H1 (cell line): ENCODE measurements around the gene NCK2. TPM values are rescaled to one million over a fixed set of nuclear protein-coding genes. Genes with fewer than 3 reads are reported as not detected.

Source experiments
- CTCF ChIA-PET: fragments of 300-600 bp; sonication (Branson Sonifier 250); formaldehyde crosslinking; loops from one replicate; lab custom pipeline; 2021; ENCODE audit not compliant: partially characterized antibody; lab: Charles Lee
- POLR2A ChIA-PET: fragments of 300-600 bp; sonication (Branson Sonifier 250); formaldehyde crosslinking; loops from one replicate; lab custom pipeline; 2021; ENCODE audit warnings: inconsistent platforms; ENCODE audit not compliant: partially characterized antibody; lab: Charles Lee
- DNase-seq, 2 experiments: peaks; one replicate each; pipeline versions ENCODE4 v3.0.0 to v3.0.0-alpha.2; 2010 to 2022; ENCODE audit warnings: low spot score in 2 of 2, low read depth in 1 of 2, mixed read lengths in 1 of 2
- FAIRE-seq: peaks from 2 replicates; lab custom pipeline; 2011; peaks lifted over from hg19 to GRCh38; lab: Jason Lieb, UNC
- H2AFZ ChIP-seq: 2 replicates; pipeline ENCODE4 v1.8.1; 2012; ENCODE audit warnings: low read length, inconsistent platforms
- H2AK5ac ChIP-seq: 2 replicates; pipeline ENCODE4 v1.6.1; 2013; ENCODE audit warnings: low read depth, low read length
- H2BK120ac ChIP-seq: replicated peaks from 2 replicates; pipeline ENCODE3; 2013; ENCODE audit warnings: low read depth, low read length, inconsistent platforms
- H2BK12ac ChIP-seq: 2 replicates; pipeline ENCODE4 v1.6.1; 2013; ENCODE audit warnings: low read depth, low read length
- H2BK15ac ChIP-seq: 2 replicates; pipeline ENCODE4 v1.6.1; 2013; ENCODE audit warnings: low read length
- H2BK20ac ChIP-seq: 2 replicates; pipeline ENCODE4 v1.6.1; 2013; ENCODE audit warnings: low read length
- H2BK5ac ChIP-seq: 2 replicates; pipeline ENCODE4 v1.6.1; 2013; ENCODE audit warnings: low read depth, low read length
- H3K14ac ChIP-seq: 2 replicates; pipeline ENCODE4 v1.6.1; 2013; ENCODE audit warnings: inconsistent platforms; ENCODE audit not compliant: insufficient read length
- H3K18ac ChIP-seq: 2 replicates; pipeline ENCODE4 v1.6.1; 2013; ENCODE audit warnings: low read length; ENCODE audit errors: extremely low read depth
- H3K23ac ChIP-seq: 2 replicates; pipeline ENCODE4 v1.6.1; 2013; ENCODE audit warnings: inconsistent platforms; ENCODE audit not compliant: insufficient read length
- H3K23me2 ChIP-seq: 2 replicates; pipeline ENCODE4 v1.6.1; 2013; ENCODE audit warnings: low read depth, low read length
- H3K27ac ChIP-seq: 2 replicates; pipeline ENCODE4 v1.6.1; 2011; ENCODE audit warnings: low read depth, low read length, inconsistent platforms
- H3K27me3 ChIP-seq, 4 experiments: replicated peaks in 1 of 4; 1 replicate in 1 of 4; 2 replicates in 3 of 4; pipeline versions ENCODE4 v1.6.1 to v1.8.1; 2011 to 2013; ENCODE audit warnings: low read length in 3 of 4, mild to moderate bottlenecking in 3 of 4, inconsistent platforms in 2 of 4, mixed read lengths in 2 of 4, moderate library complexity in 1 of 4; ENCODE audit not compliant: control insufficient read depth in 3 of 4, insufficient read depth in 3 of 4; ENCODE audit errors: extremely low read depth in 1 of 4
- H3K36me3 ChIP-seq, 4 experiments: 2 replicates each; pipeline versions ENCODE4 v1.6.1 to v1.8.1; 2011 to 2013; ENCODE audit warnings: mild to moderate bottlenecking in 4 of 4, low read length in 3 of 4, moderate library complexity in 2 of 4, control low read depth in 1 of 4, inconsistent platforms in 1 of 4; ENCODE audit not compliant: insufficient read depth in 4 of 4, control insufficient read depth in 2 of 4
- H3K4ac ChIP-seq: replicated peaks from 2 replicates; pipeline ENCODE3; 2013; ENCODE audit warnings: low read length, low read depth, mixed read lengths, inconsistent platforms; ENCODE audit not compliant: insufficient read length
- H3K4me1 ChIP-seq, 4 experiments: replicated peaks in 1 of 4; 1 replicate in 1 of 4; 2 replicates in 3 of 4; pipeline versions ENCODE4 v1.6.1 to v1.8.1; 2011 to 2013; ENCODE audit warnings: low read length in 3 of 4, inconsistent platforms in 2 of 4, mixed read lengths in 1 of 4; ENCODE audit not compliant: insufficient read depth in 4 of 4, control insufficient read depth in 3 of 4
- H3K4me2 ChIP-seq, 2 experiments: 2 replicates each; pipeline versions ENCODE4 v1.6.1 to v1.8.1; 2011 to 2013; ENCODE audit warnings: low read depth in 2 of 2, low read length in 2 of 2, control low read depth in 1 of 2, inconsistent platforms in 1 of 2, mild to moderate bottlenecking in 1 of 2; ENCODE audit not compliant: insufficient read depth in 1 of 2
- H3K4me3 ChIP-seq, 4 experiments: fragments of 200-600, 300-600 bp in 1 of 4; sonication (generic), shearing (Covaris generic), sonication (Bioruptor Twin) in 1 of 4; 2 replicates each; pipeline versions ENCODE4 v1.5.1 to v1.8.1; 2011 to 2016; ENCODE audit warnings: low read length in 4 of 4, low read depth in 3 of 4, control low read depth in 2 of 4, inconsistent platforms in 2 of 4, mild to moderate bottlenecking in 2 of 4, mixed read lengths in 1 of 4, moderate library complexity in 1 of 4; ENCODE audit not compliant: insufficient read depth in 2 of 4; ENCODE audit errors: extremely low read depth in 1 of 4
- H3K56ac ChIP-seq: replicated peaks from 2 replicates; pipeline ENCODE3; 2013; ENCODE audit warnings: low read depth, mild to moderate bottlenecking, mixed read lengths, low read length, inconsistent platforms; ENCODE audit not compliant: insufficient read length
- H3K79me1 ChIP-seq: 2 replicates; pipeline ENCODE4 v1.6.1; 2013; ENCODE audit warnings: low read depth, low read length, control low read depth
- H3K79me2 ChIP-seq, 2 experiments: 2 replicates each; pipeline versions ENCODE4 v1.6.1 to v1.8.1; 2012 to 2013; ENCODE audit warnings: low read length in 2 of 2, mild to moderate bottlenecking in 2 of 2, inconsistent platforms in 1 of 2; ENCODE audit not compliant: insufficient read depth in 2 of 2, control insufficient read depth in 1 of 2
- H3K9ac ChIP-seq, 4 experiments: replicated peaks in 1 of 4; 1 replicate in 1 of 4; 2 replicates in 3 of 4; pipeline versions ENCODE4 v1.6.1 to v1.8.1; 2011 to 2013; ENCODE audit warnings: low read depth in 3 of 4, low read length in 3 of 4, control low read depth in 2 of 4, mild to moderate bottlenecking in 2 of 4, moderate library complexity in 2 of 4, inconsistent platforms in 1 of 4; ENCODE audit errors: extremely low read depth in 1 of 4
- H3K9me3 ChIP-seq, 2 experiments: 2 replicates each; pipeline versions ENCODE4 v1.6.1 to v1.8.1; 2012 to 2013; ENCODE audit warnings: mild to moderate bottlenecking in 2 of 2, moderate library complexity in 2 of 2, control low read depth in 1 of 2, inconsistent platforms in 1 of 2, low read depth in 1 of 2, low read length in 1 of 2, mixed read lengths in 1 of 2; ENCODE audit not compliant: insufficient read depth in 2 of 2
- H4K20me1 ChIP-seq, 2 experiments: replicated peaks in 1 of 2; 2 replicates each; pipeline versions ENCODE3 to v1.8.1; 2011 to 2013; ENCODE audit warnings: inconsistent platforms in 2 of 2, low read length in 2 of 2, mild to moderate bottlenecking in 1 of 2; ENCODE audit not compliant: insufficient read depth in 2 of 2, control insufficient read depth in 1 of 2
- H4K5ac ChIP-seq: 2 replicates; pipeline ENCODE4 v1.6.1; 2013; ENCODE audit warnings: low read length, low read depth, mixed read lengths, inconsistent platforms; ENCODE audit not compliant: insufficient read length
- H4K8ac ChIP-seq: 2 replicates; pipeline ENCODE4 v1.8.0; 2013; ENCODE audit warnings: mild to moderate bottlenecking, moderate library complexity, low read length, inconsistent platforms; ENCODE audit not compliant: insufficient read depth; ENCODE audit errors: extremely low read depth
- H4K91ac ChIP-seq: replicated peaks from 2 replicates; pipeline ENCODE3; 2013; ENCODE audit warnings: low read length, mixed read lengths, inconsistent platforms; ENCODE audit not compliant: insufficient read length
- CBX8 ChIP-seq: fragments of 300-800, 300-1000 bp; sonication (generic); IDR thresholded peaks from 2 replicates; pipeline ENCODE4 v1.7.1; 2016; ENCODE audit warnings: low read depth, low read length, borderline replicate concordance
- HDAC6 ChIP-seq: IDR thresholded peaks from one replicate; pipeline ENCODE4 v1.7.1; 2012; ENCODE audit warnings: low read depth, mild to moderate bottlenecking, inconsistent platforms, low read length, moderate library complexity
- JUN ChIP-seq: IDR thresholded peaks from 2 replicates; pipeline ENCODE4 v1.6.1; 2011; ENCODE audit warnings: low read depth, mild to moderate bottlenecking, improper control_type of control experiment, low read length
- KDM5A ChIP-seq: fragments of 200-600 bp; IDR thresholded peaks from 2 replicates; pipeline ENCODE4 v1.7.1; 2012; ENCODE audit warnings: mild to moderate bottlenecking, low read length, inconsistent platforms, mixed read lengths
- NRF1 ChIP-seq: IDR thresholded peaks from 2 replicates; pipeline ENCODE4 v1.6.1; 2011; ENCODE audit warnings: mild to moderate bottlenecking, low read depth, low read length, improper control_type of control experiment
- SIX5 ChIP-seq: IDR thresholded peaks from 2 replicates; pipeline ENCODE4 v1.6.1; 2011; ENCODE audit warnings: mild to moderate bottlenecking, low read depth, low read length
- SUZ12 ChIP-seq: fragments of 200-600 bp; sonication (generic); IDR thresholded peaks from 2 replicates; pipeline ENCODE4 v1.6.1; 2012; ENCODE audit warnings: mild to moderate bottlenecking, inconsistent platforms, low read length, moderate library complexity, mixed read lengths
- WGBS, 2 experiments: shearing (Covaris generic) in 1 of 2; methylation state at CpG; one replicate each; pipeline versions ENCODE4 v1.1.6 to v1.1.7; 2013 to 2015; ENCODE audit warnings: low lambda C conversion rate in 2 of 2, mixed read lengths in 2 of 2, inconsistent platforms in 1 of 2, low coverage in 1 of 2, missing lambda C conversion rate in 1 of 2; ENCODE audit not compliant: insufficient replicate concordance in 2 of 2, insufficient coverage in 1 of 2, insufficient read length in 1 of 2; ENCODE audit errors: extremely low coverage in 1 of 2, missing lambda C conversion rate in 1 of 2; 5-methylcytosine and 5-hydroxymethylcytosine counted together
- polyA plus RNA-seq, 7 experiments: library from polyadenylated mRNA; depleted of rRNA in 3 of 7; stranded (reverse) in 5 of 7; unstranded in 2 of 7; fragments of >200 nt in 5 of 7; fragments of 200-250 nt in 2 of 7; gene quantifications; 1 replicate in 5 of 7; 2 replicates in 1 of 7; 4 replicates in 1 of 7; pipeline versions ENCODE4 v1.2.1 to v1.2.3, GENCODE V29; 2011 to 2013; ENCODE audit warnings: missing spikeins in 2 of 7, mixed read lengths in 2 of 7
- total RNA-seq: library from RNA; stranded (reverse); fragmentation: NEBNext Ultra II Directional; extraction: Animal tissue kit (Norgen Biotek cat#: 25700); gene quantifications from 2 replicates; pipeline ENCODE4 v1.2.1, GENCODE V29; 2021

Gene NCK2
- total and polyA plus RNA-seq, 2 of the 8 experiments (the other 6 are each of a cell fraction or from before 2014, with no cell fraction given) = 30.3 to 65.7 TPM

DNA sequence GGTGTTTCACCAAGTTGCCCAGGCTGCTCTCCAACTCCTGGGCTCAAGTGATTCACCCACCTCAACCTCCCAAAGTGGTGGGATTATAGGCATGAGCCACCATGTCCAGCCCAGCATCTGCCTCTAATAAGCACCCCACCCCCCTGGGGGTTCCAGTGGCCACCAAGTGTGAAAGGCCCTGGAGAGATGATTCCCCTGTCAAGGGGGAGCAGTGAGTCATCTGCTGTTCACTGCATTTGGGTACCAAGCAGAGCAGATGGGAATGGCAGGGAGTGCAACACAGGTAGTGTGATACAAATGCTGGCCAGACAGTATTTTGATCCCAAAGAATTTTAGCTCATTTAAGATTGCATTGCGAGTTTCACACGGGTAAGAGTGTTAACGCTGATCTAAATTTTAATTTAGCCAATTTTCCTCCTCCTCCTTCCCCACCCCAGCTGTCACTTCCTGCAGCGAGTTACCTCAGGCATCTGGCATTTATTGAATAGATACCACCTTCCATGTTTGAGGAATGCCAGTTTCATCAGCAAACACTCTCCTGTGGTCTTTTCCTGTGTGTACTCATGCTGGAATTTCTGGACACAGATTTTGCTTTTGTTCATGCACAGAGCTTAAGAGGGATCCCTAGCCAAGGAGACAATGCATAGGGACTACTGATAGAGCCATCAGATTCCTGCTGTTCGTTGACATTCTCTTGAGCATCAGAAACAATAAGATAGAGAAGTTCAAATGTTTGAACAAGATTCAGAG is 32.4 kb upstream of the NCK2 start:
- Histone ChIP-seq H3K79me1 (no peaks in the 10 kb centered on the region), H3K4me3 (no peak overlapping the region), H4K91ac (no peak overlapping the region), H2BK120ac (no peak overlapping the region), H3K23ac (no peak overlapping the region), H2BK20ac (no peak overlapping the region), H3K18ac (no peak overlapping the region), H3K56ac (no peak overlapping the region), H3K4me1 (peaks cover 0 to 3% (median 1%) of the 10 kb centered on the region in 4 experiments; a peak in 2 of 7 replicates), H3K4ac (no peak overlapping the region), H2BK15ac (no peak overlapping the region), H3K27me3 (no peaks in the 10 kb centered on the region), H3K9ac (no peak overlapping the region), H4K5ac (no peak overlapping the region), H2AK5ac (no peak overlapping the region), H3K36me3 (no peaks in the 10 kb centered on the region), H3K27ac (no peak overlapping the region), H3K23me2 (no peaks in the 10 kb centered on the region; the same call in 1 of the 2 replicates), H3K14ac (no peak overlapping the region), H3K9me3 (no peaks in the 10 kb centered on the region), H2BK5ac (no peak overlapping the region), H4K8ac (no peak overlapping the region), H3K4me2 (no peak overlapping the region), H2AFZ (no peak overlapping the region), H2BK12ac (no peak overlapping the region), H3K79me2 (no peaks in the 10 kb centered on the region), H4K20me1 (no peaks in the 10 kb centered on the region)
- no peak for FAIRE-seq
- ChIA-PET POLR2A (no interaction called here), CTCF (interaction anchor here (1.1 to 1.3 kb wide), 2 partner anchors 81 to 111 kb away, joined by 4 read pairs; no protein-coding TSS in a partner anchor)
- no peak for DNase-seq
- 82% methylated on average over 5 of the region's 5 CpGs; no CpG with 5 or more reads in 1 of the 2 experiments for WGBS, 2 experiments
- TF ChIP-seq NRF1 (no peak), JUN (no peak), SIX5 (no peak), CBX8 (no peak), KDM5A (no peak), SUZ12 (no peak), HDAC6 (no peak)
